OCI-LY7 (cell line): ENCODE data around the gene AMMECR1. TPM values are rescaled to one million over a fixed set of nuclear protein-coding genes. Genes with fewer than 3 reads are reported as not detected.

Experiments used
- BruUV-seq: library from RNA; stranded (reverse); fragments of 400-500 nt; replicated peaks from 2 replicates; lab custom pipeline; 2021; lab: Mats Ljungman, UMichigan
- CTCF ChIA-PET: fragments of 300-600 bp; sonication (Branson Sonifier 250); formaldehyde crosslinking; loops from one replicate; lab custom pipeline; 2022; ENCODE audit warnings: antibody characterized with exemption; ENCODE audit not compliant: unreplicated experiment; lab: Charles Lee
- POLR2A ChIA-PET: fragments of 300-600 bp; sonication (Branson Sonifier 250); formaldehyde crosslinking; loops from one replicate; lab custom pipeline; 2022; ENCODE audit warnings: antibody characterized with exemption; lab: Charles Lee
- DNase-seq: peaks from one replicate; pipeline ENCODE4 v3.0.0-alpha.2; 2015; ENCODE audit warnings: low spot score
- H2AFZ ChIP-seq: fragments of 200-600 bp; sonication (generic), shearing (Covaris generic); 2 replicates; pipeline ENCODE4 v1.6.1; 2014; ENCODE audit warnings: mild to moderate bottlenecking, antibody characterized with exemption, low read length, moderate library complexity
- H3K27ac ChIP-seq: fragments of 200-600 bp; sonication (generic); 2 replicates; pipeline ENCODE4 v1.5.1; 2014; ENCODE audit warnings: mixed run types, low read depth, mild to moderate bottlenecking, moderate library complexity, low read length, inconsistent platforms; ENCODE audit not compliant: poor library complexity, severe bottlenecking
- H3K36me3 ChIP-seq: fragments of 200-600 bp; sonication (generic); 2 replicates; pipeline ENCODE4 v1.6.1; 2014; ENCODE audit warnings: mild to moderate bottlenecking, antibody characterized with exemption, low read length, moderate library complexity, mixed read lengths; ENCODE audit not compliant: insufficient read depth
- H3K4me1 ChIP-seq: fragments of 200-600 bp; sonication (generic); 2 replicates; pipeline ENCODE4 v1.5.1; 2014; ENCODE audit warnings: mild to moderate bottlenecking, low read length; ENCODE audit not compliant: insufficient read depth, poor library complexity, severe bottlenecking
- H3K4me2 ChIP-seq: fragments of 200-600 bp; sonication (generic); 2 replicates; pipeline ENCODE4 v1.6.1; 2014; ENCODE audit warnings: mild to moderate bottlenecking, low read length
- H3K4me3 ChIP-seq: fragments of 200-600 bp; sonication (generic); 2 replicates; pipeline ENCODE4 v1.5.1; 2014; ENCODE audit warnings: mild to moderate bottlenecking, low read depth, low read length; ENCODE audit not compliant: poor library complexity, severe bottlenecking
- H3K79me2 ChIP-seq: fragments of 200-600 bp; sonication (generic); 2 replicates; pipeline ENCODE4 v1.6.1; 2016; ENCODE audit warnings: low read depth, mild to moderate bottlenecking, low read length, moderate library complexity, mixed read lengths; ENCODE audit not compliant: insufficient read depth
- H3K9me2 ChIP-seq: fragments of 200-600 bp; sonication (generic); 2 replicates; pipeline ENCODE4 v1.6.1; 2016; ENCODE audit warnings: mild to moderate bottlenecking, low read length, mixed read lengths; ENCODE audit not compliant: insufficient read depth
- H3K9me3 ChIP-seq: fragments of 200-600 bp; sonication (generic); 2 replicates; pipeline ENCODE4 v1.6.1; 2014; ENCODE audit warnings: mild to moderate bottlenecking, mixed run types, low read length, mixed read lengths
- H4K20me1 ChIP-seq: fragments of 200-600 bp; sonication (generic); 2 replicates; pipeline ENCODE4 v1.6.1; 2014; ENCODE audit warnings: mild to moderate bottlenecking, antibody characterized with exemption, low read length, moderate library complexity, mixed read lengths; ENCODE audit not compliant: insufficient read depth
- CTCF ChIP-seq: fragments of 200-600 bp; sonication (generic); conservative IDR thresholded peaks from 2 replicates; pipeline ENCODE4 v1.5.1; 2014; ENCODE audit warnings: mild to moderate bottlenecking, antibody characterized with exemption, low read length, moderate library complexity, mixed read lengths
- EZH2phosphoT487 ChIP-seq: fragments of 200-600 bp; sonication (generic); IDR thresholded peaks from 2 replicates; pipeline ENCODE4 v1.6.1; 2018; ENCODE audit warnings: low read depth, borderline replicate concordance, mild to moderate bottlenecking, mixed run types, antibody characterized with exemption, low read length, moderate library complexity, mixed read lengths
- intact Hi-C: fragments of 100-400 bp; cut with micrococcal nuclease; formaldehyde crosslinking; loops from one replicate; pipeline ENCODE4 v1.10.0; 2022; ENCODE audit not compliant: unreplicated experiment
- total RNA-seq, 2 experiments: library from RNA; depleted of rRNA in 1 of 2; stranded (reverse); fragments of >200 nt in 1 of 2; shearing (Covaris generic) in 1 of 2; gene quantifications; 2 replicates each; pipeline ENCODE4 v1.2.3, GENCODE V29; 2014 to 2022

Gene AMMECR1
- total RNA-seq, 2 experiments from 2014 or later: 19.1 to 32.3 TPM

GRCh38 chrX:110192516-110192915 lies 125.4 kb downstream of the AMMECR1 start:
- no peak overlapping the region for H3K27ac ChIP-seq
- H3K9me3 ChIP-seq: no peaks in the 10 kb centered on the region
- DNase-seq: no peak
- POLR2A ChIA-PET: no interaction called here
- no TSS peak for BruUV-seq
- no peaks in the 10 kb centered on the region for H3K9me2 ChIP-seq
- no peak for TF ChIP-seq CTCF
- TF ChIP-seq EZH2phosphoT487: no peak
- no peak overlapping the region for H3K4me3 ChIP-seq
- intact Hi-C loops: no loop called here
- no peaks in the 10 kb centered on the region for H3K79me2 ChIP-seq
- H2AFZ ChIP-seq: no peak overlapping the region
- H3K36me3 ChIP-seq: no peaks in the 10 kb centered on the region
- CTCF ChIA-PET: no interaction called here
- H3K4me2 ChIP-seq: no peak overlapping the region
- no peaks in the 10 kb centered on the region for H4K20me1 ChIP-seq
- H3K4me1 ChIP-seq: peaks cover 8% of the 10 kb centered on the region

GRCh38 chrX:110188701-110189558 lies 129.0 kb downstream of the AMMECR1 start:
- ChIA-PET CTCF (no interaction called here), POLR2A (interaction anchor here (0.8 kb wide), 1 partner anchor 16 kb away, joined by 4 read pairs; no protein-coding TSS in a partner anchor)
- TF ChIP-seq EZH2phosphoT487 (no peak), CTCF (no peak)
- H3K4me1 ChIP-seq: peaks cover 8% of the 10 kb centered on the region
- no peaks in the 10 kb centered on the region for H3K36me3 ChIP-seq
- H4K20me1 ChIP-seq: no peaks in the 10 kb centered on the region
- H3K4me2 ChIP-seq: no peak overlapping the region
- no peaks in the 10 kb centered on the region for H3K9me2 ChIP-seq
- H3K79me2 ChIP-seq: no peaks in the 10 kb centered on the region
- peak; percentile 14 for DNase-seq
- H3K4me3 ChIP-seq: no peak overlapping the region
- intact Hi-C loops: no loop called here
- H2AFZ ChIP-seq: no peak overlapping the region
- H3K9me3 ChIP-seq: no peaks in the 10 kb centered on the region
- H3K27ac ChIP-seq: no peak overlapping the region
- no TSS peak for BruUV-seq

GRCh38 chrX:110183314-110183713 lies 134.6 kb downstream of the AMMECR1 start:
- H3K36me3 ChIP-seq: no peaks in the 10 kb centered on the region
- H3K9me3 ChIP-seq: no peaks in the 10 kb centered on the region
- no peaks in the 10 kb centered on the region for H3K4me1 ChIP-seq
- DNase-seq: no peak
- no TSS peak for BruUV-seq
- H3K4me2 ChIP-seq: no peak overlapping the region
- no peaks in the 10 kb centered on the region for H3K9me2 ChIP-seq
- ChIA-PET POLR2A (no interaction called here), CTCF (no interaction called here)
- no peak overlapping the region for H3K4me3 ChIP-seq
- H3K79me2 ChIP-seq: no peaks in the 10 kb centered on the region
- H4K20me1 ChIP-seq: no peaks in the 10 kb centered on the region
- no peak for TF ChIP-seq EZH2phosphoT487
- no peak for TF ChIP-seq CTCF
- intact Hi-C loops: no loop called here
- no peak overlapping the region for H3K27ac ChIP-seq
- no peak overlapping the region for H2AFZ ChIP-seq
